ENCODE data around the gene PRELID3B. TPM values are rescaled to one million over a fixed set of nuclear protein-coding genes. Genes with fewer than 3 reads are reported as not detected.

PRELID3B gene
- 10 to 100 TPM; 20.8 to 29.3 TPM for total RNA-seq

- ATAC-seq (peak; percentile 12), DNase-seq (peak in 3 of 4 donors; percentile 25 to 37 (median 29))
- intact Hi-C loops (cut with DNase I), result no loop called here
- no peaks in the 10 kb centered on the region for H3K27me3 ChIP-seq
- H3K27ac ChIP-seq, result peak within 1 kb of the TSS; percentile 65 to 82 (median 75)
- no peaks in the 10 kb centered on the region for H3K9me3 ChIP-seq
- 1% methylated on average over 30 to 44 of the region's 50 CpGs for WGBS, 2 donors
- peak within 1 kb of the TSS; percentile 72 to 98 for H3K4me3 ChIP-seq
- H3K4me1 ChIP-seq, result peaks cover 28% of the 10 kb centered on the region
- peaks cover 0 to 5% of the 10 kb centered on the region in 2 donors for H3K36me3 ChIP-seq (replicated peaks in 1 of 2; ENCODE audit: insufficient read depth in 1 of 2, low read depth in 2 of 2)
- TF ChIP-seq, protein P1, sequence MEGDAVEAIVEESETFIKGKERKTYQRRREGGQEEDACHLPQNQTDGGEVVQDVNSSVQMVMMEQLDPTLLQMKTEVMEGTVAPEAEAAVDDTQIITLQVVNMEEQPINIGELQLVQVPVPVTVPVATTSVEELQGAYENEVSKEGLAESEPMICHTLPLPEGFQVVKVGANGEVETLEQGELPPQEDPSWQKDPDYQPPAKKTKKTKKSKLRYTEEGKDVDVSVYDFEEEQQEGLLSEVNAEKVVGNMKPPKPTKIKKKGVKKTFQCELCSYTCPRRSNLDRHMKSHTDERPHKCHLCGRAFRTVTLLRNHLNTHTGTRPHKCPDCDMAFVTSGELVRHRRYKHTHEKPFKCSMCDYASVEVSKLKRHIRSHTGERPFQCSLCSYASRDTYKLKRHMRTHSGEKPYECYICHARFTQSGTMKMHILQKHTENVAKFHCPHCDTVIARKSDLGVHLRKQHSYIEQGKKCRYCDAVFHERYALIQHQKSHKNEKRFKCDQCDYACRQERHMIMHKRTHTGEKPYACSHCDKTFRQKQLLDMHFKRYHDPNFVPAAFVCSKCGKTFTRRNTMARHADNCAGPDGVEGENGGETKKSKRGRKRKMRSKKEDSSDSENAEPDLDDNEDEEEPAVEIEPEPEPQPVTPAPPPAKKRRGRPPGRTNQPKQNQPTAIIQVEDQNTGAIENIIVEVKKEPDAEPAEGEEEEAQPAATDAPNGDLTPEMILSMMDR (IDR thresholded peaks at IDR 0.05), result peak in 1 of 7 experiments; percentile 11
- TF ChIP-seq POLR2A (IDR thresholded peaks at IDR 0.05), result peak; percentile 19 to 77 (median 69)
These were observed at the start of gene PRELID3B for GRCh38 chr20:59042151-59042795. TSS of gene PRELID3B (minus strand) at chr20:59042786. CDS start at chr20:59042730, 56 bp downstream.

DNA sequence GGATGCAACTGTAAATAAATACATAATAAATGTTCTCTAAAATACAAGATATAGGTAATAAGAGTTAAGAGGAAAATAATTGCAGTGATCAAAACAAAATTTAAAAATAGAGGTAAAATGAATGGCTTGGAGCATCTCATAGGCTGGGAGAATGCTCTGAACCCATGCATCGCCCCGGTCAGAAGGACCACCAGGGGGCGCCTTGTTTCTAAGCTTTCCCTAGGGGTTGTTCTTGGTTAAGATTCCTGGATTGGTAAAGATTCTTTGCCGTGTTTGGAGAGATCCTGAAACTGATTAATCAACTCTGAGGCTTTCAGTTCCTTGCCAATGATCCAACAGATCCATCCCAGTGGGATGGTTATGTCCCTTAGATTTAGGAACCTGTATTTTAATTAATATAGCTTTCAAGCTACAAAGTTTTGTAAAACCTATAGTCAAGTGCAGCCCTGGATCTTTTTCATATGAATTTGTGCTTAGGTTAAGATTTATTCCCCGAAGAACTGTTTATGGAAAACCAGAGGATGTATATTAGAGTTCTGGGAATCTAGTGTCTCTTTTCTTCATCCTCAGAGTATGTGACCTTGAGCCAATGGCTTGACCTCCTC is 45.3 kb upstream of the PRELID3B start:
- Histone ChIP-seq H3K4me3 (no peak overlapping the region), H3K4me1 (peaks cover 4% of the 10 kb centered on the region), H3K9me3 (no peaks in the 10 kb centered on the region), H3K27ac (no peak overlapping the region), H3K27me3 (no peaks in the 10 kb centered on the region), H3K36me3 (replicated peaks in 1 of 2; ENCODE audit: insufficient read depth in 1 of 2, low read depth in 2 of 2) (no peaks in the 10 kb centered on the region)
- no peak for TF ChIP-seq POLR2A (IDR thresholded peaks at IDR 0.05)
- TF ChIP-seq, protein P1 (IDR thresholded peaks at IDR 0.05), result peak; percentile 75 to 97 (median 79)
- ATAC-seq (peak; percentile 73), DNase-seq (peak; percentile 78 to 87 (median 82))
- intact Hi-C loops (cut with DNase I), result loop anchor here (5.0 kb wide), 1 partner anchor 319 kb away; no protein-coding TSS in a partner anchor
- 7 to 9% methylated on average over 5 of the region's 5 CpGs for WGBS, 2 donors

- no peak for DNase-seq
- intact Hi-C loops (cut with DNase I), result loop anchor here (5.0 kb wide), 1 partner anchor 320 kb away; no protein-coding TSS in a partner anchor
- Histone ChIP-seq H3K9me3 (no peaks in the 10 kb centered on the region), H3K4me3 (no peak overlapping the region), H3K36me3 (replicated peaks in 1 of 2; ENCODE audit: insufficient read depth in 1 of 2, low read depth in 2 of 2) (no peaks in the 10 kb centered on the region), H3K27me3 (no peaks in the 10 kb centered on the region), H3K4me1 (peaks cover 4% of the 10 kb centered on the region), H3K27ac (no peak overlapping the region)
- TF ChIP-seq POLR2A (IDR thresholded peaks at IDR 0.05), result no peak
- TF ChIP-seq, protein P1 (IDR thresholded peaks at IDR 0.05), result no peak
- 68 to 69% methylated on average over 5 of the region's 5 CpGs for WGBS, 2 donors
- no peak for ATAC-seq
These were observed 44.3 kb upstream of the PRELID3B start for GRCh38 chr20:59086923-59087322.

- ATAC-seq, result no peak
- no peak overlapping the region for H3K27ac ChIP-seq
- 29 to 36% methylated on average over 9 of the region's 9 CpGs for WGBS, 2 donors
- peaks cover 4% of the 10 kb centered on the region for H3K4me1 ChIP-seq
- no peaks in the 10 kb centered on the region for H3K9me3 ChIP-seq
- no peaks in the 10 kb centered on the region for H3K36me3 ChIP-seq (replicated peaks in 1 of 2; ENCODE audit: insufficient read depth in 1 of 2, low read depth in 2 of 2)
- TF ChIP-seq, protein P1 (IDR thresholded peaks at IDR 0.05), result no peak
- no peak for TF ChIP-seq POLR2A (IDR thresholded peaks at IDR 0.05)
- DNase-seq, result peak; percentile 22 to 58 (median 43)
- no peak overlapping the region for H3K4me3 ChIP-seq
- intact Hi-C loops (cut with DNase I), result no loop called here
- H3K27me3 ChIP-seq, result no peaks in the 10 kb centered on the region
These were observed 41.7 kb upstream of the PRELID3B start for GRCh38 chr20:59084041-59084850.
